Astrocyte of the cerebellum (primary cell): ENCODE results near the gene SLX1A.
"Not testable (repeated sequence)": the region's sequence is repeated elsewhere in the genome, so short reads cannot be mapped to it uniquely, and the experiment has no call there.

Source experiments
- DNase-seq: peaks from one replicate; pipeline ENCODE4 v3.0.0-alpha.2; 2011; ENCODE audit warnings: low read depth
- H3K4me3 ChIP-seq: 2 replicates; pipeline ENCODE4 v1.5.1; 2011; ENCODE audit warnings: mild to moderate bottlenecking, low read depth, low read length, moderate library complexity
- CTCF ChIP-seq: IDR thresholded peaks from 2 replicates; pipeline ENCODE4 v1.5.1; 2012; ENCODE audit warnings: low read length, low read depth, moderate library complexity, mild to moderate bottlenecking; ENCODE audit errors: missing control alignments
- in situ Hi-C: cut with HindIII; loops from 2 replicates; pipeline ENCODE4 v1.10.0; 2017; ENCODE audit warnings: low sequenced_read_pairs

SLX1A gene

GRCh38 chr16:30152517-30152916 lies 41.2 kb upstream of the SLX1A start:
- H3K4me3 ChIP-seq: no peak overlapping the region
- DNase-seq: no peak
- TF ChIP-seq CTCF: no peak
- in situ Hi-C loops: no loop called here

GRCh38 chr16:30155188-30155587 lies 38.5 kb upstream of the SLX1A start:
- H3K4me3 ChIP-seq: no peak overlapping the region
- in situ Hi-C loops: no loop called here
- no peak for TF ChIP-seq CTCF
- no peak for DNase-seq

DNA sequence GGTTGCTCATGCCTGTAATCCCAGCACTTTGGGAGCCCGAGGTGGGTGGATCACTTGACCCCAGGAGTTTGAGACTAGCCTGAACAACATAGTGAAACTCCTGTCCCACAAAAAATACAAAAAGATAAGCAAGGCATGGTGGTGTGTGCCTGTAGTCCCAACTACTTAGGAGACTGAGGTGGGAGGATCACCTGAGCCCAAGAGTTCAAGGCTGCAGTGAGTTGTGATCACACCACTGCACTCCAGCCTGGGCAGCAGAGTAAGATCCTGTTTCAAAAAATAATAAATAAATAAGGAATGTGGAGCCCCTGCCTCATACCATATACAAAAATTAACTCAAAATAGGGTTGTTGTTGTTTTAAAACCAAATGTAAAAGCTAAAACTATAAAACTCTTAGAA lies 36.5 kb upstream of the SLX1A start:
- TF ChIP-seq CTCF: no peak
- DNase-seq: no peak
- H3K4me3 ChIP-seq: no peak overlapping the region
- in situ Hi-C loops: no loop called here

GRCh38 chr16:30163538-30163937 lies 30.1 kb upstream of the SLX1A start:
- in situ Hi-C loops: no loop called here
- DNase-seq: no peak
- no peak overlapping the region for H3K4me3 ChIP-seq
- TF ChIP-seq CTCF: no peak

DNA sequence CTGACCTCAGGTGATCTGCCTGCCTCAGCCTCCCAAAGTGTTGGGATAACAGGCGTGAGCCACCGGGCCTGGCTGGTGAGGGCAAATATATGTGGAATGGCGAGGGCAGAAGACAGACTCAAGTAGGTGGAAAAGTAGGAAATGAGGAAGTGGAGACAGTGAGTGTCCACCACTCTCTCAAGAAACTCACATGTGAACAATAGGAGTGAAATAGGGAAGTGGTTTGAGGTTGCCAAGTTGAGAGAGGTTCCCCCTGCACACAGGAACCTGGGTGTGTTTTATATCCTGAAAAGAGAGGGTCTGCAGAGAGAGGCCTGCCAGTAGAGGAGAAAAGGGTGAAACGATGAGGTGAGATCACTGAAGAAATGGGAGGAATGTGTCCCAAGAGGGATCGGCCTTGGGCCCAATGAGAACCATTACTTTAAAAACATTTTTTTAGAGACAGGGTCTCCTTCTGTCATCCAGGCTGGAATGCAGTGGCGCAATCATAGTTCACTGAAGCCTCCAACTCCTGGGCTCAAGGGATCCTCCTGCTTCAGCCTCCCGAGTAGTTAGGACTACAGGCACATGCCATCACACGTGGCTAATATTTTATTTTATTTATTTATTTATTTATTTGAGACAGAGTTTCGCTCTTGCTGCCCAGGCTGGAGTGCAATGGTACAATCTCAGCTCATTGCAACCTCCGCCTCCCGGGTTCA lies 27.3 kb upstream of the SLX1A start:
- H3K4me3 ChIP-seq: no peak overlapping the region
- no peak for DNase-seq

DNA sequence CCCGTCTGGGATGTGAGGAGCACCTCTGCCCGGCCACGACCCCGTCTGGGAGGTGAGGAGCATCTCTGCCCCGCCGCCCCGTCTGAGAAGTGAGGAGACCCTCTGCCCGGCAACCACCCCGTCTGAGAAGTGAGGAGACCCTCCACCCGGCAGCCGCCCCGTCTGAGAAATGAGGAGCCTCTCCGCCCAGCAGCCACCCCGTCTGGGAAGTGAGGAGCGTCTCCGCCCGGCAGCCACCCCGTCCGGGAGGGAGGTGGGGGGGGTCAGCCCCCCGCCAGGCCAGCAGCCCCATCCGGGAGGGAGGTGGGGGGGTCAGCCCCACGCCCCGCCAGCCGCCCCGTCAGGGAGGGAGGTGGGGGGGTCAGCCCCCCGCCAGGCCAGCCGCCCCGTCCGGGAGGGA lies 24.9 kb upstream of the SLX1A start:
- DNase-seq, in situ Hi-C loops, H3K4me3 ChIP-seq: not testable (repeated sequence)

More for the DNA sequence above, 27.3 kb upstream of the SLX1A start:
- in situ Hi-C loops: no loop called here
- TF ChIP-seq CTCF: no peak

DNA sequence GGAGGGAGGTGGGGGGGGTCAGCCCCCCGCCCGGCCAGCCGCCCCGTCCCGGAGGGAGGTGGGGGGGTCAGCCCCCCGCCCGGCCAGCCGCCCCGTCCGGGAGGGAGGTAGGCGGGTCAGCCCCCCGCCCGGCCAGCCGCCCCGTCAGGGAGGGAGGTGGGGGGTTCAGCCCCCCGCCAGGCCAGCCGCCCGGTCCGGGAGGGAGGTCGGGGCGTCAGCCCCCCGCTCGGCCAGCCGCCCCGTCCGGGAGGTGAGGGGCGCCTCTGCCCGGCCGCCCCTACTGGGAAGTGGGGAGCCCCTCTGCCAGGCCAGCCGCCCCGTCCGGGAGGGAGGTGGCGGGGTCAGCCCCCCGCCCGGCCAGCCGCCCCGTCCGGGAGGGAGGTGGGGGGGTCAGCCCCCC lies 24.3 kb upstream of the SLX1A start:
- H3K4me3 ChIP-seq, DNase-seq, in situ Hi-C loops: not testable (repeated sequence)

DNA sequence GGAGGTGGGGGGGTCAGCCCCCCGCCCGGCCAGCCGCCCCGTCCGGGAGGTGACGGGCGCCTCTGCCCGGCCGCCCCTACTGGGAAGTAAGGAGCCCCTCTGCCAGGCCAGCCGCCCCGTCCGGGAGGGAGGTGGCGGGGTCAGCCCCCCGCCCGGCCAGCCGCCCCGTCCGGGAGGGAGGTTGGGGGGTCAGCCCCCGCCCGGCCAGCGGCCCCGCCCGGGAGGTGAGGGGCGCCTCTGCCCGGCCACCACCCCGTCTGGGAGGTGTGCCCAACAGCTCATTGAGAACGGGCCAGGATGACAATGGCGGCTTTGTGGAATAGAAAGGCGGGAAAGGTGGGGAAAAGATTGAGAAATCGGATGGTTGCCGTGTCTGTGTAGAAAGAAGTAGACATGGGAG lies 23.5 kb upstream of the SLX1A start:
- in situ Hi-C loops, H3K4me3 ChIP-seq, DNase-seq: not testable (repeated sequence)
